ENCODE measurements around the gene NAGPA.
A peak's percentile ranks its signal among the peaks of the same experiment; 100 is the strongest.

NAGPA gene

DNA sequence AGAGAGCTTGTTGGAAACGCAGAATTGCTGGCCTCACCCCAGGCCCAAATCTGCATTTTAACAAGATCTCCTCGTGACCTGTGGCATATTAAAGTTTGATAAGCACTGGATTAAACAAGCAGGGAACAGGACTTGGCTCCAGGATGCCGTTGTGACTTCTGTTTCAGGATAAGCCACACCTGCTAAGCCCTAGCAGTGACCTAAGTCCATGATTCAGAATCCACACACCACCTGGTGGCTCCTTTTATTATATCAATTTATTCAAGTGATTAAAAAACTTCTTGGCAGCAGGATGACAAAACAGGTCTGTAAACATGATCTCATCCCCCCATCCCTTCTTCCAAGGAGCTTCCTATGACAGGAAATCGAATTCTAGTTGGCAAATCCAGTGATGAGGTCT is 9.1 kb downstream of the NAGPA start:
- no peaks in the 10 kb centered on the region for H3K36me3 ChIP-seq (ENCODE audit: low read depth)
- H3K27ac ChIP-seq (ENCODE audit: poor library complexity, severe bottlenecking): no peak overlapping the region
- no peak overlapping the region for H3K4me3 ChIP-seq (ENCODE audit: severe bottlenecking)
- TF ChIP-seq CTCF (IDR thresholded peaks at IDR 0.05; ENCODE audit: poor library complexity, severe bottlenecking): peak; percentile 39
- H3K27me3 ChIP-seq (ENCODE audit: insufficient read depth, poor library complexity, severe bottlenecking): no peaks in the 10 kb centered on the region
- peak; percentile 73 for ATAC-seq (ENCODE audit: low read depth)
- DNase-seq (ENCODE audit: low spot score): no peak
- H3K9me3 ChIP-seq (ENCODE audit: severe bottlenecking): no peaks in the 10 kb centered on the region
- no peaks in the 10 kb centered on the region for H3K4me1 ChIP-seq (ENCODE audit: insufficient read depth, poor library complexity, severe bottlenecking)

GRCh38 chr16:5022521-5022920 is 11.2 kb downstream of the NAGPA start:
- H3K27me3 ChIP-seq (ENCODE audit: insufficient read depth, poor library complexity, severe bottlenecking): no peaks in the 10 kb centered on the region
- no peaks in the 10 kb centered on the region for H3K36me3 ChIP-seq (ENCODE audit: low read depth)
- no peaks in the 10 kb centered on the region for H3K9me3 ChIP-seq (ENCODE audit: severe bottlenecking)
- no peak for TF ChIP-seq CTCF (IDR thresholded peaks at IDR 0.05; ENCODE audit: poor library complexity, severe bottlenecking)
- H3K27ac ChIP-seq (ENCODE audit: poor library complexity, severe bottlenecking): no peak overlapping the region
- no peak overlapping the region for H3K4me3 ChIP-seq (ENCODE audit: severe bottlenecking)
- H3K4me1 ChIP-seq (ENCODE audit: insufficient read depth, poor library complexity, severe bottlenecking): no peaks in the 10 kb centered on the region
- no peak for DNase-seq (ENCODE audit: low spot score)
- ATAC-seq (ENCODE audit: low read depth): no peak

GRCh38 chr16:5020551-5020950 is 13.2 kb downstream of the NAGPA start:
- no peak for DNase-seq (ENCODE audit: low spot score)
- no peak for TF ChIP-seq CTCF (IDR thresholded peaks at IDR 0.05; ENCODE audit: poor library complexity, severe bottlenecking)
- no peaks in the 10 kb centered on the region for H3K36me3 ChIP-seq (ENCODE audit: low read depth)
- no peaks in the 10 kb centered on the region for H3K4me1 ChIP-seq (ENCODE audit: insufficient read depth, poor library complexity, severe bottlenecking)
- ATAC-seq (ENCODE audit: low read depth): no peak
- H3K4me3 ChIP-seq (ENCODE audit: severe bottlenecking): no peak overlapping the region
- no peaks in the 10 kb centered on the region for H3K9me3 ChIP-seq (ENCODE audit: severe bottlenecking)
- no peaks in the 10 kb centered on the region for H3K27me3 ChIP-seq (ENCODE audit: insufficient read depth, poor library complexity, severe bottlenecking)
- H3K27ac ChIP-seq (ENCODE audit: poor library complexity, severe bottlenecking): no peak overlapping the region

DNA sequence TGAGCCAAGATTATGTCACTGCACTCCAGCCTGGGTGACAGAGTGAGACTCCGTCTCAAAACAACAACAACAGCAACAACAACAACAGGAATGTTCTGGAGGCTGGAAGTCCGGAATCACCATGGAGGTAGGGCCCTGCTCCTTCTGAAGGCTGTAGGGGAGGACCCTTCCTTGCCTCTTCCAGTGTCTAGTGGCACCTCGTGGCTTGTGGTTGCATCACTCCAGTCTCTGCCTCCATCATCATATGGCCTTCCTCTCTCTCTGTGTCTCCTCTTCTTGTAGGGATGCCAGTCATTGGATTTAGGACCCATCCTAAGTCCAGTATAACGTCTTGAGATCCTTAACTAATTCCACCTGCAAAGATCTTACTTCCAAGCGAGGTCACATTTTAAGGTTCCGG is 14.0 kb downstream of the NAGPA start:
- Histone ChIP-seq H3K4me1 (ENCODE audit: insufficient read depth, poor library complexity, severe bottlenecking) (no peaks in the 10 kb centered on the region), H3K27ac (ENCODE audit: poor library complexity, severe bottlenecking) (no peak overlapping the region), H3K4me3 (ENCODE audit: severe bottlenecking) (no peak overlapping the region), H3K9me3 (ENCODE audit: severe bottlenecking) (no peaks in the 10 kb centered on the region), H3K36me3 (ENCODE audit: low read depth) (no peaks in the 10 kb centered on the region), H3K27me3 (ENCODE audit: insufficient read depth, poor library complexity, severe bottlenecking) (no peaks in the 10 kb centered on the region)
- DNase-seq (ENCODE audit: low spot score) (no peak), ATAC-seq (ENCODE audit: low read depth) (no peak)
- no peak for TF ChIP-seq CTCF (IDR thresholded peaks at IDR 0.05; ENCODE audit: poor library complexity, severe bottlenecking)

DNA sequence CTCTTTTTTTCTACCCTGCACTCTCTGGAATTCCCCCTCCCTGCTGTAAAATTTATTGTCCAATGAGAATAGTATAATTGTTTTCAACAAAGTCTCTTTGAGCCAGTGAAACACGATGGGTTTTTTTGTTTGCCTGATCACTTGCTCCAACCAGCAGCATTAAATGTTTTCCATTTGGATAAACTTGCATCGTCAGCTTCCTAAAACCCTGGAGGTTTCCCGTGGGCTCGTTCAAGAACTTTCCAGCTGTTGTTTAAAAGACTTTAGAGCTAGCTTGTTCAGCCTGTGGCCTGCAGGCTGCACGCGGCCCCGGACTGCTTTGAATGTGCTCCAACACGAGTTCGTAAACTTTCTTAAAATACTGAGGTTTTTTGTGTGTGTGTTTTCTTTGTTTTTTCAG is 14.9 kb downstream of the NAGPA start:
- no peak for DNase-seq (ENCODE audit: low spot score)
- no peak for ATAC-seq (ENCODE audit: low read depth)

More for the DNA sequence above, 14.9 kb downstream of the NAGPA start:
- H3K27me3 ChIP-seq (ENCODE audit: insufficient read depth, poor library complexity, severe bottlenecking): no peaks in the 10 kb centered on the region
- no peak overlapping the region for H3K27ac ChIP-seq (ENCODE audit: poor library complexity, severe bottlenecking)
- no peaks in the 10 kb centered on the region for H3K36me3 ChIP-seq (ENCODE audit: low read depth)
- TF ChIP-seq CTCF (IDR thresholded peaks at IDR 0.05; ENCODE audit: poor library complexity, severe bottlenecking): no peak
- H3K4me1 ChIP-seq (ENCODE audit: insufficient read depth, poor library complexity, severe bottlenecking): no peaks in the 10 kb centered on the region
- no peak overlapping the region for H3K4me3 ChIP-seq (ENCODE audit: severe bottlenecking)
- H3K9me3 ChIP-seq (ENCODE audit: severe bottlenecking): no peaks in the 10 kb centered on the region

Measured in RWPE2 (cell line).